NCI-H128 (cell line): ENCODE data around the gene WBP2NL.
"Not testable (repeated sequence)": the region's sequence is repeated elsewhere in the genome, so short reads cannot be mapped to it uniquely, and the experiment has no call there.

Experiments
- DNase-seq: peaks from one replicate; lab custom pipeline; 2025; ENCODE audit not compliant: unreplicated experiment; lab: John Stamatoyannopoulos, UW

The WBP2NL gene

GRCh38 chr22:41998361-41999261 is at the start of gene WBP2NL:
Gene WBP2NL (plus strand): TSS chr22:41998788. CDS start chr22:41998819, 31 bp downstream.
- DNase-seq, result no peak

GRCh38 chr22:41948928-41949296 is 49.7 kb upstream of the WBP2NL start:
- not testable (repeated sequence) for DNase-seq

GRCh38 chr22:41949297-41949965 is 49.2 kb upstream of the WBP2NL start:
- DNase-seq, result no peak

GRCh38 chr22:41951898-41952474 is 46.6 kb upstream of the WBP2NL start, which contains the start of gene SMIM45:
Gene SMIM45 (plus strand): TSS chr22:41952150.
- no peak for DNase-seq

- no peak for DNase-seq
Measured at GRCh38 chr22:41952713-41953112, 45.9 kb upstream of the WBP2NL start.

- no peak for DNase-seq
Measured at GRCh38 chr22:41957941-41958556, 40.5 kb upstream of the WBP2NL start.

- DNase-seq, result no peak
Measured at GRCh38 chr22:41963453-41964111, 35.0 kb upstream of the WBP2NL start.

- no peak for DNase-seq
Measured at GRCh38 chr22:41964112-41964491, 34.5 kb upstream of the WBP2NL start.

GRCh38 chr22:41966225-41966606 is 32.4 kb upstream of the WBP2NL start:
- DNase-seq, result no peak

- DNase-seq, result no peak
Measured at GRCh38 chr22:41966607-41967240, 31.9 kb upstream of the WBP2NL start.

GRCh38 chr22:41968601-41969000 is 30.0 kb upstream of the WBP2NL start:
- no peak for DNase-seq

- DNase-seq, result no peak
Measured at GRCh38 chr22:41969110-41969646, 29.4 kb upstream of the WBP2NL start, which contains the start of gene SEPTIN3. Gene SEPTIN3 (plus strand): TSS chr22:41969443. CDS start chr22:41971493, 2,050 bp downstream.

- no peak for DNase-seq
Measured at GRCh38 chr22:41970601-41971000, 28.0 kb upstream of the WBP2NL start.

- DNase-seq, result no peak
Measured at GRCh38 chr22:41971431-41971830, 27.2 kb upstream of the WBP2NL start.

- no peak for DNase-seq
Measured at GRCh38 chr22:41974691-41975290, 23.8 kb upstream of the WBP2NL start.

- DNase-seq, result no peak
Measured at GRCh38 chr22:41975299-41976069, 23.1 kb upstream of the WBP2NL start.

- no peak for DNase-seq
Measured at GRCh38 chr22:41976070-41976901, 22.3 kb upstream of the WBP2NL start.

- DNase-seq, result no peak
Measured at GRCh38 chr22:41976961-41977566, 21.5 kb upstream of the WBP2NL start.
